ENCODE measurements around the gene PUSL1. TPM values are rescaled to one million over a fixed set of nuclear protein-coding genes. Genes with fewer than 3 reads are reported as not detected.

Gene PUSL1
- total and polyA plus RNA-seq, 2 of the 13 experiments (the other 11 are each of a cell fraction or from before 2014, with no cell fraction given), result 8.3 to 22.2 TPM

GRCh38 chr1:1351511-1352427, 43.4 kb downstream of the PUSL1 start (continued):
- no peak for TF ChIP-seq PRDM15 (CRISPR knock-in tag; IDR thresholded peaks at IDR 0.05)
- TF ChIP-seq ZFY (CRISPR knock-in tag; IDR thresholded peaks at IDR 0.05), result peak; percentile 29; the same call in 1 of the 2 replicates
- TF ChIP-seq, protein P1, sequence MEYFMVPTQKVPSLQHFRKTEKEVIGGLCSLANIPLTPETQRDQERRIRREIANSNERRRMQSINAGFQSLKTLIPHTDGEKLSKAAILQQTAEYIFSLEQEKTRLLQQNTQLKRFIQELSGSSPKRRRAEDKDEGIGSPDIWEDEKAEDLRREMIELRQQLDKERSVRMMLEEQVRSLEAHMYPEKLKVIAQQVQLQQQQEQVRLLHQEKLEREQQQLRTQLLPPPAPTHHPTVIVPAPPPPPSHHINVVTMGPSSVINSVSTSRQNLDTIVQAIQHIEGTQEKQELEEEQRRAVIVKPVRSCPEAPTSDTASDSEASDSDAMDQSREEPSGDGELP (IDR thresholded peaks at IDR 0.05; ENCODE audit: borderline replicate concordance, low read depth), result no peak
- peak; percentile 86 for TF ChIP-seq AGO2 (optimal IDR thresholded peaks at IDR 0.05; ENCODE audit: low read depth, low read length)
- TF ChIP-seq ZNF383 (CRISPR knock-in tag; IDR thresholded peaks at IDR 0.05; ENCODE audit: borderline replicate concordance), result no peak
- peak; percentile 94 for TF ChIP-seq AGO1 (IDR thresholded peaks at IDR 0.05; ENCODE audit: low read depth, low read length, poor library complexity, severe bottlenecking)
- no peak for TF ChIP-seq ZNF3 (CRISPR knock-in tag; IDR thresholded peaks at IDR 0.05)
- TF ChIP-seq TOE1 (CRISPR knock-in tag; IDR thresholded peaks at IDR 0.05), result no peak
- TF ChIP-seq NFYB (CRISPR knock-in tag; IDR thresholded peaks at IDR 0.05), result no peak
- TF ChIP-seq ATF7-NPFF (CRISPR knock-in tag; IDR thresholded peaks at IDR 0.05; ENCODE audit: low read depth), result peak; percentile 18; the same call in 1 of the 2 replicates
- no peak for TF ChIP-seq MTA3 (CRISPR knock-in tag; IDR thresholded peaks at IDR 0.05)
- TF ChIP-seq SATB2 (CRISPR knock-in tag; IDR thresholded peaks at IDR 0.05), result no peak
- TF ChIP-seq ISX (CRISPR knock-in tag; conservative IDR thresholded peaks at IDR 0.05), result no peak
- TF ChIP-seq ZNF143 (CRISPR knock-in tag; IDR thresholded peaks at IDR 0.05), result no peak
- TF ChIP-seq THAP9 (CRISPR knock-in tag; IDR thresholded peaks at IDR 0.05; ENCODE audit: borderline replicate concordance), result 0 out of 2 replicates have a peak, but pooled peaks have one; percentile 13
- no peak for TF ChIP-seq TBP (CRISPR knock-in tag; IDR thresholded peaks at IDR 0.05)
- TF ChIP-seq, protein P2, sequence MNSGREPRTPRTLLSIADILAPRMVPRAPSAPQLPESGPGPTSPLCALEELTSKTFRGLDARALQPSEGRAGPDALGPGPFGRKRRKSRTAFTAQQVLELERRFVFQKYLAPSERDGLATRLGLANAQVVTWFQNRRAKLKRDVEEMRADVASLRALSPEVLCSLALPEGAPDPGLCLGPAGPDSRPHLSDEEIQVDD (CRISPR knock-in tag; IDR thresholded peaks at IDR 0.05; ENCODE audit: borderline replicate concordance), result no peak
- TF ChIP-seq ZNF883 (CRISPR knock-in tag; IDR thresholded peaks at IDR 0.05; ENCODE audit: not compliant biosample characterization), result no peak
- no peak for TF ChIP-seq BCL6 (CRISPR knock-in tag; IDR thresholded peaks at IDR 0.05)
- no peak for TF ChIP-seq ZBTB37 (CRISPR knock-in tag; IDR thresholded peaks at IDR 0.05)

Measured in HepG2 (cell line).